Measurements from ENCODE around the gene TCF7.

TCF7 gene

DNA sequence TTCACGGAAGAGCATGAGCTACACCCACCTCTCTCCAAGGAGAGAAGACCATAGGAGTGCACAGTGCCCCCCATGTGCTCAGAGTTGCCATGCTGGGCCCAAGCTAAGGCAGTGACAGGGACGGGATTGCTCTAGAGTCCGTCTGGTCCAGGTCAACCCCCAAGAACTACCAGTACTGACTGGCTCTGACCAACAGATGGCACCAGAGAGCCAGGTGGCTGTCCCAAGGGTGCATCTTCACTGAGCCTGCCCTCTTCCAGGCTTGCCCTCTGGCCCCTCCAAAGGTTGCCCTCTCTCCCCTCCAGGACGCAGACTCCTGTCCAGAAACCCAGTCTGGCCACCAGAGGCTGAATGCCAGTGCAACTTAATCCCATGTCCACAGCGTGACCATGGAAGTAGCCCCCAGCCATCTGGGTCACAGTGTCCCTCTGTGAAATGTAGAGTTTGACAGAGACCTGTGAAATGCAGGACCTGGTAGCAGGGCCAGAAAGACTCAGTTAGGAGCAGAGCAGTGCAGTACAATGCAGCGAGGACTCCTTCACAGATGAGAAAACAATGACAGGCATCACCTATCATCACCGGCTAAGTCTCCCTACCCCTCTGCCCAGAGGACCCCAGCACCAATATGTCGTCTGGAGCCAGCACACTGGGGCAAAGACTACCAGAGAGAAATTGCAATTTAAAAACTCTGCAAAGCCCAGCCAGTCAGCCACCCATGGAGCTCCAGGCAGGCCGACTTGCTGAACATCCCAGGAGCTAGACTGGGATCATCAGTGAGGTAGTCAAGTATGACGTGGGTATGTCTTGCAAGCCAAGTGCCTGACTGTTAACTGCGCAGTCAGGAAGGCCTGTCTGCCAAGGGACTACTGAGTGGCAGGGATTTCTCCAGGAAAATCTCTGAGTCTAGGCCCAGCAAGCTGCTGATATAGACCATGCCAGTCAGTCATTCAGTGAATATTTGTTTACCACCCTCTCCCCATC is 70.0 kb downstream of the TCF7 start:
- peak; percentile 74 for DNase-seq

DNA sequence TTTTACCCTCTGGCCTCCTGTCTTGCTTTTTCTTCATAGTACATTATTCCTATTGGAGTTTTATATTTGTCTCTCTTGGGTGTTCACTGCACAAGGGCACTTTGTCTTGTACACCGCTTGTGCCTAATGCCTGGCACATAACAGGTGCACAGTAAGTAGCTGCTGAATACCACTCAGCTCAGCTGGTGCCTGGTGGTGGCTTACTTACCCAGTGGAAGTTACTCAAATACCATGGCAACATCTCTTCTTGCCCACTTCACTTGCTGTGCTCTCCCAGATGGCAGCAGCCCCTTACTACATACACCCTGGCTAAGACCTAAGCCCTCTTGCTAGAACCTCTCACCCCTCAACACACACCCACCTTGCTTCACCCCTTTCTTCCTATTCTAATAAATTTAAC is 73.6 kb downstream of the TCF7 start:
- no peak for DNase-seq

GRCh38 chr5:134189031-134189430 is 74.5 kb downstream of the TCF7 start:
- DNase-seq, result no peak

DNA sequence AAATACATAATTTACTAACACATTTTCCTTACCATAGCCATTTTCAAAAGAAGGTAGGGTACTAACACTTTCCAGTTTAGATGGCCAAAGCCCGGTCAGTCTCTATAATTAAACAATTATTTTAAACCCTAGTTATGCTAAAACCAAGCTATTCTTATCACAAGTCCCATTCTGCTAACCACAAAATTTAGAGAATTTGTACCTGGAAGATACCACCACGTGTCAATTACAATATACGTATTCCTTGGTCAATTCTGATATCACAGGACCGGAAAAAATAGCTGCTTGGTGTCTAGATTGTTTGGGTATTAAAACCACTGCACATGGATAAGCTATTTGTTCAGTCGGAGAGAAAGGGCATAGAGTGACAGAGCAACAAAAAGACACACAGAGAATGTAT is 81.2 kb downstream of the TCF7 start:
- no peak for DNase-seq

Data from activated naive CD4-positive, alpha-beta T cell treated with anti-CD3 and anti-CD28 coated beads, Interleukin-2, amount 50 U/mL, for 16 hours (primary cell).